Transverse colon (tissue), 4 donors: ENCODE data around the gene TEX26. TPM values are rescaled to one million over a fixed set of nuclear protein-coding genes. Genes with fewer than 3 reads are reported as not detected.

Source experiments
- DNase-seq: peaks from one replicate; pipeline ENCODE4 v3.0.0-alpha.2; 2019
- H3K27ac ChIP-seq, 4 donors: fragments of 200-600 bp; sonication (generic); 2 replicates each; pipeline ENCODE4 v1.5.1; 2016 to 2018; ENCODE audit warnings: inconsistent platforms in 4 of 4
- H3K27me3 ChIP-seq: fragments of 200-600 bp; sonication (generic); 2 replicates; pipeline ENCODE4 v1.5.1; 2017; ENCODE audit warnings: inconsistent platforms
- H3K36me3 ChIP-seq, 4 donors: fragments of 200-600 bp; sonication (generic); 2 replicates each; pipeline ENCODE4 v1.5.1; 2017 to 2019; ENCODE audit warnings: inconsistent platforms in 4 of 4
- H3K4me1 ChIP-seq, 4 donors: fragments of 200-600 bp; sonication (generic); 2 replicates each; pipeline ENCODE4 v1.5.1; 2017 to 2020; ENCODE audit warnings: inconsistent platforms in 4 of 4
- H3K4me3 ChIP-seq, 4 donors: fragments of 200-600 bp; sonication (generic); 1 replicate in 1 of 4; 2 replicates in 3 of 4; pipeline versions ENCODE4 v1.5.1 to v1.6.1; 2017 to 2019; ENCODE audit warnings: inconsistent platforms in 4 of 4
- H3K9me3 ChIP-seq, 2 donors: fragments of 200-600 bp; sonication (generic); 2 replicates each; pipeline ENCODE4 v1.5.1; 2017 to 2019; ENCODE audit warnings: inconsistent platforms in 2 of 2
- CTCF ChIP-seq, 5 experiments: fragments of 200-600 bp in 3 of 5; fragments of 450-650 bp in 2 of 5; sonication (generic) in 3 of 5; IDR thresholded peaks; 1 replicate in 2 of 5; 2 replicates in 3 of 5; pipeline ENCODE4 v1.5.1; 2016 to 2017; ENCODE audit warnings: antibody characterized with exemption in 5 of 5, inconsistent platforms in 3 of 5, mild to moderate bottlenecking in 2 of 5, moderate library complexity in 1 of 5
- EP300 ChIP-seq: sonication (generic); formaldehyde crosslinking; IDR thresholded peaks from one replicate; pipeline ENCODE4 v1.6.1; 2017; ENCODE audit warnings: antibody characterized with exemption, low read depth
- POLR2A ChIP-seq: fragments of 450-650 bp; IDR thresholded peaks from one replicate; pipeline ENCODE4 v1.6.1; 2016; ENCODE audit warnings: antibody characterized with exemption, mild to moderate bottlenecking, moderate library complexity
- POLR2AphosphoS5 ChIP-seq, 3 donors: sonication (generic); formaldehyde crosslinking; IDR thresholded peaks; one replicate each; pipeline ENCODE4 v1.6.1; 2016; ENCODE audit warnings: antibody characterized with exemption in 3 of 3
- WGBS, 2 donors: methylation state at CpG; one replicate each; pipeline ENCODE4 v1.1.5; 2018; ENCODE audit warnings: low coverage in 1 of 2; 5-methylcytosine and 5-hydroxymethylcytosine counted together
- in situ Hi-C, 4 donors: fragments of 200-750 bp; cut with MboI; loops; one replicate each; pipeline versions ENCODE4 v1.15.0 to v1.15.1; 2017; ENCODE audit warnings: low sequenced_read_pairs in 3 of 4, low pct_ligation_motif_present in 1 of 4, low pct_unique_long_range_greater_than_20kb in 1 of 4
- intact Hi-C: fragments of 100-400 bp; cut with DNase I; formaldehyde crosslinking; loops from one replicate; pipeline ENCODE4 v1.15.1; 2023; ENCODE audit warnings: low total_unique reads
- total RNA-seq, 4 donors: library from RNA; depleted of rRNA; stranded (reverse); fragments of >200 nt; gene quantifications; one replicate each; pipeline ENCODE4 v1.1.0, GENCODE V29; 2016

Gene TEX26
- total RNA-seq, 4 donors from 2014 or later: not detected

- intact Hi-C loops: no loop called here
- H3K36me3 ChIP-seq: no peaks in the 10 kb centered on the region
- no peak for DNase-seq
- no peak overlapping the region for H3K4me3 ChIP-seq
- H3K9me3 ChIP-seq: no peaks in the 10 kb centered on the region
- in situ Hi-C loops: no loop called here
- no peaks in the 10 kb centered on the region for H3K27me3 ChIP-seq
- H3K4me1 ChIP-seq: peaks cover 0 to 2% (median 0%) of the 10 kb centered on the region in 4 donors
- no peak overlapping the region for H3K27ac ChIP-seq
- WGBS, 2 donors: 73 to 86% methylated on average over 1 to 5 of the region's 5 CpGs
- TF ChIP-seq CTCF (IDR thresholded peaks at IDR 0.05) (no peak), EP300 (no peak), POLR2A (no peak), POLR2AphosphoS5 (IDR thresholded peaks at IDR 0.05) (no peak)
Measured at GRCh38 chr13:31011193-31011860, 78.9 kb downstream of the TEX26 start.

- Histone ChIP-seq H3K27ac (no peak overlapping the region), H3K9me3 (no peaks in the 10 kb centered on the region), H3K27me3 (no peaks in the 10 kb centered on the region), H3K4me3 (no peak overlapping the region), H3K36me3 (no peaks in the 10 kb centered on the region), H3K4me1 (peaks cover 0 to 2% (median 0%) of the 10 kb centered on the region in 4 donors)
- WGBS, 2 donors: 83 to 92% methylated on average over 6 to 7 of the region's 7 CpGs
- no peak for DNase-seq
- TF ChIP-seq CTCF (IDR thresholded peaks at IDR 0.05) (no peak), EP300 (no peak), POLR2A (no peak), POLR2AphosphoS5 (IDR thresholded peaks at IDR 0.05) (no peak)
- in situ Hi-C loops: no loop called here
- intact Hi-C loops: no loop called here
Measured at GRCh38 chr13:31011901-31012654, 79.6 kb downstream of the TEX26 start.

- H3K4me3 ChIP-seq: no peak overlapping the region
- no peaks in the 10 kb centered on the region for H3K27me3 ChIP-seq
- H3K9me3 ChIP-seq: no peaks in the 10 kb centered on the region
- H3K27ac ChIP-seq: no peak overlapping the region
- intact Hi-C loops (no loop called here), in situ Hi-C loops (no loop called here)
- peaks cover 0 to 2% (median 0%) of the 10 kb centered on the region in 4 donors for H3K4me1 ChIP-seq
- no peak for TF ChIP-seq EP300
- no peak for TF ChIP-seq CTCF (IDR thresholded peaks at IDR 0.05)
- TF ChIP-seq POLR2AphosphoS5 (IDR thresholded peaks at IDR 0.05): no peak
- no peak for TF ChIP-seq POLR2A
- no peaks in the 10 kb centered on the region for H3K36me3 ChIP-seq
- 76% methylated on average over 2 of the region's 2 CpGs for WGBS, 2 donors
- DNase-seq: no peak
Measured at GRCh38 chr13:31012655-31013024, 80.2 kb downstream of the TEX26 start.

- 71 to 78% methylated on average over 1 of the region's 1 CpG for WGBS, 2 donors
- TF ChIP-seq POLR2AphosphoS5 (IDR thresholded peaks at IDR 0.05) (no peak), EP300 (no peak), CTCF (IDR thresholded peaks at IDR 0.05) (no peak), POLR2A (no peak)
- intact Hi-C loops: no loop called here
- Histone ChIP-seq H3K36me3 (no peaks in the 10 kb centered on the region), H3K4me1 (peaks cover 0 to 2% (median 0%) of the 10 kb centered on the region in 4 donors), H3K9me3 (no peaks in the 10 kb centered on the region), H3K27ac (no peak overlapping the region), H3K27me3 (no peaks in the 10 kb centered on the region), H3K4me3 (no peak overlapping the region)
- no peak for DNase-seq
- in situ Hi-C loops: no loop called here
Measured at GRCh38 chr13:31014456-31014855, 82.0 kb downstream of the TEX26 start.
